Endothelial cell of umbilical vein (primary cell): ENCODE measurements around the gene SNRPA. TPM values are rescaled to one million over a fixed set of nuclear protein-coding genes. Genes with fewer than 3 reads are reported as not detected.

Experiments
- BruUV-seq: library from RNA; stranded (reverse); fragments of 400-500 nt; replicated peaks from 2 replicates; lab custom pipeline; 2021; lab: Mats Ljungman, UMichigan
- CTCF ChIA-PET: fragments of 300-600, 350-600 bp; sonication (Branson Sonifier 250); formaldehyde crosslinking; loops from one replicate; lab custom pipeline; 2021; ENCODE audit warnings: antibody characterized with exemption, inconsistent platforms; lab: Charles Lee
- POLR2A ChIA-PET: fragments of 300-600, 350-600 bp; sonication (Branson Sonifier 250); formaldehyde crosslinking; loops from one replicate; lab custom pipeline; 2021; ENCODE audit warnings: antibody characterized with exemption, inconsistent platforms; lab: Charles Lee
- DNase-seq: peaks from one replicate; pipeline ENCODE4 v3.0.0-alpha.2; 2011; ENCODE audit warnings: low read depth, low spot score
- FAIRE-seq: peaks from 2 replicates; lab custom pipeline; 2011; peaks lifted over from hg19 to GRCh38; lab: Jason Lieb, UNC
- H2AFZ ChIP-seq: 2 replicates; pipeline ENCODE4 v1.6.0; 2012; ENCODE audit warnings: low read depth, low read length, control low read depth, inconsistent platforms
- H3K27ac ChIP-seq: 2 replicates; pipeline ENCODE4 v1.5.1; 2011; ENCODE audit warnings: low read depth, mild to moderate bottlenecking, control low read depth, low read length, moderate library complexity; ENCODE audit not compliant: insufficient read depth
- H3K27me3 ChIP-seq, 2 experiments: 2 replicates each; pipeline versions ENCODE4 v1.6.0 to v1.6.1; 2011; ENCODE audit warnings: low read length in 2 of 2, mixed read lengths in 1 of 2; ENCODE audit not compliant: control insufficient read depth in 2 of 2, insufficient read depth in 2 of 2
- H3K36me3 ChIP-seq, 2 experiments: 2 replicates in 1 of 2; 3 replicates in 1 of 2; pipeline ENCODE4 v1.5.1; 2011; ENCODE audit warnings: low read length in 2 of 2, mild to moderate bottlenecking in 1 of 2, moderate library complexity in 1 of 2; ENCODE audit not compliant: control insufficient read depth in 2 of 2, insufficient read depth in 2 of 2; ENCODE audit errors: extremely low read depth in 1 of 2
- H3K4me1 ChIP-seq: 3 replicates; pipeline ENCODE4 v1.5.1; 2011; ENCODE audit warnings: mild to moderate bottlenecking, low read length; ENCODE audit not compliant: control insufficient read depth, insufficient read depth; ENCODE audit errors: extremely low read depth
- H3K4me2 ChIP-seq: 2 replicates; pipeline ENCODE4 v1.6.1; 2011; ENCODE audit warnings: low read length, control low read depth, mixed read lengths; ENCODE audit not compliant: insufficient read depth
- H3K4me3 ChIP-seq, 3 experiments: fragments of 200-600 bp in 1 of 3; sonication (generic), shearing (Covaris generic) in 1 of 3; replicated peaks in 1 of 3; 2 replicates each; pipeline ENCODE4 v1.5.1; 2011 to 2016; ENCODE audit warnings: control low read depth in 3 of 3, low read length in 3 of 3, mild to moderate bottlenecking in 2 of 3, inconsistent platforms in 1 of 3, low read depth in 1 of 3, moderate library complexity in 1 of 3; ENCODE audit not compliant: insufficient read depth in 1 of 3
- H3K79me2 ChIP-seq: 2 replicates; pipeline ENCODE4 v1.6.0; 2012; ENCODE audit warnings: low read length, inconsistent platforms; ENCODE audit not compliant: control insufficient read depth, insufficient read depth
- H3K9ac ChIP-seq: replicated peaks from 2 replicates; pipeline ENCODE3; 2011; ENCODE audit warnings: low read length, control low read depth; ENCODE audit not compliant: insufficient read depth; ENCODE audit errors: extremely low read depth
- H3K9me1 ChIP-seq: replicated peaks from 3 replicates; pipeline ENCODE4 v1.6.0; 2011; ENCODE audit warnings: mild to moderate bottlenecking, low read length; ENCODE audit not compliant: control insufficient read depth, insufficient read depth; ENCODE audit errors: extremely low read depth
- H3K9me3 ChIP-seq: replicated peaks from 2 replicates; pipeline ENCODE4 v1.5.1; 2012; ENCODE audit warnings: low read length, inconsistent platforms; ENCODE audit not compliant: control insufficient read depth, insufficient read depth
- H4K20me1 ChIP-seq: replicated peaks from 2 replicates; pipeline ENCODE3; 2011; ENCODE audit warnings: mild to moderate bottlenecking, low read length; ENCODE audit not compliant: control insufficient read depth, insufficient read depth; ENCODE audit errors: extremely low read depth
- CTCF ChIP-seq, 2 donors: IDR thresholded peaks; 1 replicate in 1 of 2; 2 replicates in 1 of 2; pipeline ENCODE4 v1.5.1; 2011; ENCODE audit warnings: low read length in 2 of 2, mild to moderate bottlenecking in 2 of 2, moderate library complexity in 2 of 2, control low read depth in 1 of 2, inconsistent platforms in 1 of 2, low read depth in 1 of 2; ENCODE audit not compliant: insufficient read depth in 1 of 2; ENCODE audit errors: extremely low read depth in 1 of 2
- GATA2 ChIP-seq: IDR thresholded peaks from 2 replicates; pipeline ENCODE4 v1.7.0; 2011; ENCODE audit warnings: low read depth, mild to moderate bottlenecking, moderate library complexity, mixed read lengths, low read length; ENCODE audit not compliant: insufficient read length, insufficient read depth
- JUN ChIP-seq: IDR thresholded peaks from 2 replicates; pipeline ENCODE4 v1.6.1; 2011; ENCODE audit warnings: borderline replicate concordance, low read depth; ENCODE audit not compliant: insufficient read length, insufficient read depth
- MAX ChIP-seq: IDR thresholded peaks from 2 replicates; pipeline ENCODE4 v1.6.1; 2011; ENCODE audit not compliant: insufficient read depth, insufficient read length
- MYC ChIP-seq: IDR thresholded peaks from one replicate; pipeline ENCODE4 v1.6.1; 2011; ENCODE audit warnings: mild to moderate bottlenecking, low read depth, low read length
- POLR2A ChIP-seq: IDR thresholded peaks from 2 replicates; pipeline ENCODE4 v1.6.1; 2012; ENCODE audit warnings: low read depth, mild to moderate bottlenecking, control low read depth, low read length
- POLR2AphosphoS5 ChIP-seq: IDR thresholded peaks from 2 replicates; pipeline ENCODE4 v1.6.1; 2012; ENCODE audit warnings: low read depth, mild to moderate bottlenecking, control low read depth, low read length, moderate library complexity; ENCODE audit not compliant: insufficient read depth
- dilution Hi-C: fragments of 300-500 bp; cut with MboI; formaldehyde crosslinking; loops from one replicate; pipeline ENCODE4 v1.15.0; 2019; ENCODE audit warnings: low sequenced_read_pairs; ENCODE audit not compliant: extremely low pct_ligation_motif_present
- intact Hi-C: fragments of 100-400 bp; cut with micrococcal nuclease; formaldehyde crosslinking; loops from one replicate; pipeline ENCODE4 v1.10.0; 2022
- polyA plus RNA-seq, 4 experiments: library from polyadenylated mRNA; depleted of rRNA in 3 of 4; stranded (reverse) in 3 of 4; unstranded in 1 of 4; fragments of >200 nt; gene quantifications; 2 replicates each; pipeline versions ENCODE4 v1.2.1 to v1.2.3, GENCODE V29; 2011 to 2012; ENCODE audit warnings: missing spikeins in 1 of 4
- total RNA-seq: library from RNA; stranded (reverse); gene quantifications from 2 replicates; pipeline ENCODE4 v1.2.3, GENCODE V29; 2021

Gene SNRPA
- total and polyA plus RNA-seq, 2 donors (not counting 3 experiments of a cell fraction or from before 2014, with no cell fraction given): 84.6 to 131 TPM

- Histone ChIP-seq H3K4me3 (no peak overlapping the region), H2AFZ (no peak overlapping the region), H3K4me1 (peaks cover 21% of the 10 kb centered on the region), H3K9me3 (no peaks in the 10 kb centered on the region), H3K27ac (no peak overlapping the region), H3K9ac (no peak overlapping the region), H3K27me3 (no peaks in the 10 kb centered on the region), H3K79me2 (peaks cover 14% of the 10 kb centered on the region), H3K36me3 (no peaks in the 10 kb centered on the region), H4K20me1 (no peaks in the 10 kb centered on the region), H3K4me2 (no peak overlapping the region), H3K9me1 (no peaks in the 10 kb centered on the region)
- CTCF ChIA-PET: interaction anchor here (0.5 to 1.5 kb wide), 3 partner anchors 30 to 382 kb away, joined by 3 to 4 read pairs (median 3); partner anchors contain the start of gene RAB4B
- dilution Hi-C loops (no loop called here), intact Hi-C loops (no loop called here)
- POLR2A ChIA-PET: no interaction called here
- FAIRE-seq (no peak), DNase-seq (no peak)
- no TSS peak for BruUV-seq
- TF ChIP-seq POLR2A (no peak), POLR2AphosphoS5 (no peak), GATA2 (no peak), JUN (no peak), MAX (no peak)
These were observed 3.5 kb upstream of the SNRPA start for GRCh38 chr19:40747536-40747935.

GRCh38 chr19:40750058-40750873, 737 bp upstream of the SNRPA start, which contains the start of gene ACTMAP:
TSS of gene ACTMAP (minus strand) at chr19:40750477. CDS start at chr19:40749803, 674 bp downstream.
- H3K36me3 ChIP-seq: no peaks in the 10 kb centered on the region
- H3K9ac ChIP-seq: peak within 1 kb of the TSS; percentile 98
- intact Hi-C loops: loop anchor here (1.0 kb wide), 5 partner anchors 33 to 87 kb away; partner anchors contain the start of genes ITPKC and NUMBL
- no peaks in the 10 kb centered on the region for H3K27me3 ChIP-seq
- no peaks in the 10 kb centered on the region for H4K20me1 ChIP-seq
- H3K9me1 ChIP-seq: no peaks in the 10 kb centered on the region
- peak; percentile 98 for FAIRE-seq
- peaks cover 28% of the 10 kb centered on the region for H3K4me1 ChIP-seq
- H3K27ac ChIP-seq: peak within 1 kb of the TSS; percentile 94
- ChIA-PET CTCF (interaction anchor here (0.7 to 2.0 kb wide), 10 partner anchors 27 to 87 kb away, joined by 3 to 22 read pairs (median 6); partner anchors contain the start of genes COQ8B, EGLN2, ITPKC and RAB4B), POLR2A (interaction anchor here (0.9 to 2.4 kb wide), 6 partner anchors 28 to 104 kb away, joined by 3 to 17 read pairs (median 5); partner anchors contain the start of genes COQ8B, EGLN2, ITPKC and RAB4B)
- no peak for TF ChIP-seq JUN
- peak; percentile 98 for TF ChIP-seq MAX
- TF ChIP-seq CTCF (IDR thresholded peaks at IDR 0.05; ENCODE audit: extremely low read depth in 1 of 2, insufficient read depth in 1 of 2, low read depth in 1 of 2, low read length in 2 of 2): no peak
- TF ChIP-seq POLR2A: peak; percentile 76
- peak; percentile 41 for TF ChIP-seq MYC
- TF ChIP-seq POLR2AphosphoS5: peak; percentile 78
- TSS peak; percentile 94 for BruUV-seq
- peak; percentile 100 for DNase-seq
- dilution Hi-C loops: no loop called here
- H3K9me3 ChIP-seq: no peaks in the 10 kb centered on the region
- peak within 1 kb of the TSS; percentile 85 for H3K4me2 ChIP-seq
- H3K4me3 ChIP-seq: peak within 1 kb of the TSS; percentile 56 to 86 (median 73)
- H3K79me2 ChIP-seq: peaks cover 40% of the 10 kb centered on the region
- H2AFZ ChIP-seq: peak within 1 kb of the TSS; percentile 67
